GM21381 (cell line): ENCODE results near the gene TBC1D16.

Experiments used
- ATAC-seq: cut with Tn5 transposase; IDR thresholded peaks from one replicate; pipeline ENCODE4 v1.9.1; 2021; ENCODE audit warnings: mild to moderate bottlenecking, moderate library complexity; ENCODE audit not compliant: unreplicated experiment

TBC1D16 gene

GRCh38 chr17:79952901-79953300, 82.8 kb downstream of the TBC1D16 start:
- ATAC-seq = no peak

- ATAC-seq = no peak
These were observed 83.3 kb downstream of the TBC1D16 start for GRCh38 chr17:79952265-79952877.

GRCh38 chr17:79951361-79952264, 84.1 kb downstream of the TBC1D16 start:
- no peak for ATAC-seq

- no peak for ATAC-seq
These were observed 84.9 kb downstream of the TBC1D16 start for GRCh38 chr17:79950751-79951150.

GRCh38 chr17:79950306-79950705, 85.4 kb downstream of the TBC1D16 start:
- ATAC-seq = no peak

GRCh38 chr17:79949656-79950209, 85.9 kb downstream of the TBC1D16 start:
- ATAC-seq = no peak

- ATAC-seq = no peak
These were observed 86.6 kb downstream of the TBC1D16 start for GRCh38 chr17:79948945-79949655.

- ATAC-seq = no peak
These were observed 87.2 kb downstream of the TBC1D16 start for GRCh38 chr17:79948406-79948944.

- ATAC-seq = no peak
These were observed 88.2 kb downstream of the TBC1D16 start for GRCh38 chr17:79947351-79948031.

GRCh38 chr17:79946352-79947231, 89.1 kb downstream of the TBC1D16 start:
- ATAC-seq = no peak

- no peak for ATAC-seq
These were observed 89.9 kb downstream of the TBC1D16 start for GRCh38 chr17:79945591-79946255.

- ATAC-seq = no peak
These were observed 90.8 kb downstream of the TBC1D16 start for GRCh38 chr17:79944821-79945391.

- no peak for ATAC-seq
These were observed 91.3 kb downstream of the TBC1D16 start for GRCh38 chr17:79944251-79944812.

- ATAC-seq = no peak
These were observed 92.1 kb downstream of the TBC1D16 start for GRCh38 chr17:79943347-79944241.

GRCh38 chr17:79942591-79943346, 92.9 kb downstream of the TBC1D16 start:
- no peak for ATAC-seq

- ATAC-seq = no peak
These were observed 93.7 kb downstream of the TBC1D16 start for GRCh38 chr17:79942011-79942405.
